Neural progenitor cell (in vitro differentiated cells): ENCODE results near the gene ASIC2. TPM values are rescaled to one million over a fixed set of nuclear protein-coding genes. Genes with fewer than 3 reads are reported as not detected.

Experiments used
- DNase-seq: peaks from one replicate; pipeline ENCODE4 v3.0.0-alpha.2; 2016; ENCODE audit warnings: low spot score
- H2AFZ ChIP-seq: fragments of 200-600 bp; sonication (generic); replicated peaks from 2 replicates; pipeline ENCODE4 v1.6.1; 2016; ENCODE audit warnings: antibody characterized with exemption
- H3F3A ChIP-seq: fragments of 200-600 bp; sonication (generic); 2 replicates; pipeline ENCODE4 v1.6.1; 2016; ENCODE audit warnings: antibody characterized with exemption, low read depth
- H3K27ac ChIP-seq: fragments of 200-600 bp; sonication (generic); 2 replicates; pipeline ENCODE4 v1.5.1; 2016; ENCODE audit warnings: mild to moderate bottlenecking
- H3K27me3 ChIP-seq: fragments of 200-600 bp; sonication (generic); 2 replicates; pipeline ENCODE4 v1.6.1; 2016; ENCODE audit warnings: mild to moderate bottlenecking, moderate library complexity
- H3K36me3 ChIP-seq: fragments of 200-600 bp; sonication (generic); 2 replicates; pipeline ENCODE4 v1.5.1; 2016
- H3K4me1 ChIP-seq: fragments of 200-600 bp; sonication (generic); 2 replicates; pipeline ENCODE4 v1.6.1; 2016; ENCODE audit warnings: mixed run types
- H3K4me2 ChIP-seq: fragments of 200-600 bp; sonication (generic); 2 replicates; pipeline ENCODE4 v1.6.1; 2016
- H3K4me3 ChIP-seq: fragments of 200-600 bp; sonication (generic); 2 replicates; pipeline ENCODE4 v1.5.1; 2016
- H3K79me2 ChIP-seq: fragments of 200-600 bp; sonication (generic); 2 replicates; pipeline ENCODE4 v1.6.1; 2016; ENCODE audit warnings: low read depth
- H3K9ac ChIP-seq: fragments of 200-600 bp; sonication (generic); 2 replicates; pipeline ENCODE4 v1.6.1; 2016
- H3K9me3 ChIP-seq: fragments of 200-600 bp; sonication (generic); 2 replicates; pipeline ENCODE4 v1.5.1; 2016; ENCODE audit warnings: low read depth
- H4K20me1 ChIP-seq: fragments of 200-600 bp; sonication (generic); 2 replicates; pipeline ENCODE4 v1.6.1; 2016; ENCODE audit warnings: low read depth
- H3K27ac Mint-ChIP-seq: 3 replicates; pipeline ENCODE4 v1.8.0; 2021; ENCODE audit warnings: mixed read lengths
- H3K27me3 Mint-ChIP-seq: 2 replicates; pipeline ENCODE4 v1.8.0; 2022; ENCODE audit warnings: low read depth, mild to moderate bottlenecking, inconsistent platforms, moderate library complexity, mixed read lengths; ENCODE audit not compliant: insufficient read depth
- H3K36me3 Mint-ChIP-seq: 3 replicates; pipeline ENCODE4 v1.8.0; 2021; ENCODE audit warnings: mixed read lengths
- H3K4me1 Mint-ChIP-seq: 3 replicates; pipeline ENCODE4 v1.8.0; 2021; ENCODE audit warnings: mixed read lengths
- H3K4me3 Mint-ChIP-seq: 3 replicates; pipeline ENCODE4 v1.8.0; 2021; ENCODE audit warnings: mild to moderate bottlenecking, moderate library complexity, mixed read lengths
- H3K9me3 Mint-ChIP-seq: 3 replicates; pipeline ENCODE4 v1.8.0; 2020; ENCODE audit warnings: mixed read lengths
- CTCF ChIP-seq: fragments of 200-600 bp; sonication (generic); IDR thresholded peaks from 2 replicates; pipeline ENCODE4 v1.5.1; 2017; ENCODE audit warnings: antibody characterized with exemption, mild to moderate bottlenecking
- EZH2 ChIP-seq: fragments of 200-600 bp; sonication (generic); IDR thresholded peaks from 2 replicates; pipeline ENCODE4 v1.6.1; 2017; ENCODE audit warnings: antibody characterized with exemption, mild to moderate bottlenecking, moderate library complexity
- EZH2phosphoT487 ChIP-seq: fragments of 200-600 bp; sonication (generic); IDR thresholded peaks from 2 replicates; pipeline ENCODE4 v1.6.1; 2017; ENCODE audit warnings: antibody characterized with exemption
- total RNA-seq: library from RNA; depleted of rRNA; stranded (reverse); fragments of >200 nt; gene quantifications from 2 replicates; pipeline ENCODE4 v1.2.3, GENCODE V29; 2015; ENCODE audit warnings: low replicate concordance

Gene ASIC2
- total RNA-seq, 1 donor from 2014 or later: 2.3 TPM

- peaks cover 26% of the 10 kb centered on the region for H3K27me3 Mint-ChIP-seq
- TF ChIP-seq EZH2phosphoT487 (no peak), CTCF (no peak), EZH2 (no peak)
- no peak for DNase-seq
- Histone ChIP-seq H3K4me1 (peaks cover 19% of the 10 kb centered on the region), H3K27me3 (peaks cover 11% of the 10 kb centered on the region), H3F3A (no peaks in the 10 kb centered on the region), H3K4me2 (no peak overlapping the region), H4K20me1 (no peaks in the 10 kb centered on the region), H2AFZ (no peak overlapping the region), H3K4me3 (no peak overlapping the region), H3K36me3 (no peaks in the 10 kb centered on the region), H3K79me2 (no peaks in the 10 kb centered on the region), H3K9me3 (no peaks in the 10 kb centered on the region), H3K27ac (no peak overlapping the region), H3K9ac (no peak overlapping the region)
- no peak overlapping the region for H3K4me3 Mint-ChIP-seq
- H3K27ac Mint-ChIP-seq: no peak overlapping the region
- H3K9me3 Mint-ChIP-seq: no peaks in the 10 kb centered on the region
- peaks cover 13% of the 10 kb centered on the region for H3K4me1 Mint-ChIP-seq
- no peaks in the 10 kb centered on the region for H3K36me3 Mint-ChIP-seq
These were observed 171.3 kb downstream of the ASIC2 start for GRCh38 chr17:33121756-33122155.

GRCh38 chr17:33121272-33121671 lies 171.8 kb downstream of the ASIC2 start:
- DNase-seq: no peak
- no peak overlapping the region for H3K9ac ChIP-seq
- Mint-ChIP-seq H3K36me3 (no peaks in the 10 kb centered on the region), H3K27ac (no peak overlapping the region), H3K4me1 (peaks cover 16% of the 10 kb centered on the region), H3K9me3 (no peaks in the 10 kb centered on the region), H3K27me3 (peaks cover 26% of the 10 kb centered on the region), H3K4me3 (no peak overlapping the region)
- no peak overlapping the region for H3K27ac ChIP-seq
- no peaks in the 10 kb centered on the region for H4K20me1 ChIP-seq
- H3K27me3 ChIP-seq: peaks cover 11% of the 10 kb centered on the region
- no peak overlapping the region for H3K4me3 ChIP-seq
- no peaks in the 10 kb centered on the region for H3K79me2 ChIP-seq
- no peak overlapping the region for H3K4me2 ChIP-seq
- no peak overlapping the region for H2AFZ ChIP-seq
- H3K4me1 ChIP-seq: peaks cover 22% of the 10 kb centered on the region
- H3K9me3 ChIP-seq: no peaks in the 10 kb centered on the region
- no peak for TF ChIP-seq EZH2
- no peak for TF ChIP-seq EZH2phosphoT487
- TF ChIP-seq CTCF: no peak
- H3F3A ChIP-seq: no peaks in the 10 kb centered on the region
- H3K36me3 ChIP-seq: no peaks in the 10 kb centered on the region

DNA sequence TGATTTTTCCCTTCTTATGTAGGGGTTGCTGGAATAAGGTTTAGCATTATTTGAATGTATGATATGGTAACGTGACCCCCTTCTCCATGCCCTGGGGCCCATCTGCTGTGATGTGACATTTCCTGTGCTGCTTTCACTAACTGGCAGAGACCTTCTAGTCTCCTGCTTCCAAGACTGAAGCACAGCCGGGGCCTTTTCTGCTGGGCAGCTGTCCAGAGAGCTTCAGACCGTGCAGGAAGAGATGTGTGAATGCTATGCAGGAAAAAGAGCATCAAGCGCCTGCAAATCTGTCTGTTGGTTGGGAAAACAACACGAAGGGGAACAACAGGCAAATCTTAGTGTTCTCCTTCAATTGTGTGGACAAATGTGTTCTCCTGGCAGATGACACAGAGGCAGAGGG lies 173.0 kb downstream of the ASIC2 start:
- H4K20me1 ChIP-seq: no peaks in the 10 kb centered on the region
- Mint-ChIP-seq H3K4me3 (no peak overlapping the region), H3K27me3 (peaks cover 28% of the 10 kb centered on the region), H3K9me3 (no peaks in the 10 kb centered on the region), H3K36me3 (no peaks in the 10 kb centered on the region), H3K4me1 (peaks cover 25% of the 10 kb centered on the region), H3K27ac (no peak overlapping the region)
- H2AFZ ChIP-seq: no peak overlapping the region
- no peak for DNase-seq
- no peak for TF ChIP-seq EZH2
- TF ChIP-seq EZH2phosphoT487: no peak
- no peak for TF ChIP-seq CTCF
- no peak overlapping the region for H3K9ac ChIP-seq
- H3F3A ChIP-seq: peaks cover 4% of the 10 kb centered on the region
- no peaks in the 10 kb centered on the region for H3K79me2 ChIP-seq
- no peak overlapping the region for H3K4me3 ChIP-seq
- H3K27ac ChIP-seq: no peak overlapping the region
- no peaks in the 10 kb centered on the region for H3K36me3 ChIP-seq
- H3K4me2 ChIP-seq: no peak overlapping the region
- H3K4me1 ChIP-seq: peaks cover 24% of the 10 kb centered on the region
- peaks cover 11% of the 10 kb centered on the region for H3K27me3 ChIP-seq
- no peaks in the 10 kb centered on the region for H3K9me3 ChIP-seq
